Activated T-helper 17 cell treated with anti-CD3 and anti-CD28 coated beads, Interleukin-2, amount 50 U/mL, for 72 hours (primary cell): ENCODE results near the gene LPAR6. TPM values are rescaled to one million over a fixed set of nuclear protein-coding genes. Genes with fewer than 3 reads are reported as not detected.
A peak's percentile ranks its signal among the peaks of the same experiment; 100 is the strongest.
"Not testable (repeated sequence)": the region's sequence is repeated elsewhere in the genome, so short reads cannot be mapped to it uniquely, and the experiment has no call there.

ENCODE experiments used
- ATAC-seq: fragments of 150-1000 bp; cut with Tn5 transposase; replicated peaks from 2 replicates; pipeline ENCODE4 v1.10.0; 2021; ENCODE audit warnings: mild to moderate bottlenecking, moderate library complexity
- H3K27ac Mint-ChIP-seq: one replicate; pipeline ENCODE4 v1.8.0; 2022; ENCODE audit warnings: mixed read lengths
- H3K27me3 Mint-ChIP-seq: one replicate; pipeline ENCODE4 v1.8.0; 2022; ENCODE audit warnings: mixed read lengths
- H3K36me3 Mint-ChIP-seq: one replicate; pipeline ENCODE4 v1.8.0; 2022; ENCODE audit warnings: low read depth, mild to moderate bottlenecking, mixed read lengths
- H3K4me1 Mint-ChIP-seq: one replicate; pipeline ENCODE4 v1.8.0; 2022; ENCODE audit warnings: mixed read lengths
- H3K4me3 Mint-ChIP-seq: one replicate; pipeline ENCODE4 v1.8.0; 2022; ENCODE audit warnings: mild to moderate bottlenecking, mixed read lengths
- H3K9me3 Mint-ChIP-seq: one replicate; pipeline ENCODE4 v1.8.0; 2022; ENCODE audit warnings: mixed read lengths
- total RNA-seq, 2 donors: library from RNA; stranded (reverse); gene quantifications; one replicate each; pipeline ENCODE4 v1.2.3, GENCODE V29; 2022

Gene LPAR6
- total RNA-seq, 2 donors from 2014 or later, result 13.9 to 35.1 TPM

- peak; percentile 61 for ATAC-seq
- H3K27ac Mint-ChIP-seq, result peak overlapping the region; percentile 71
- peak overlapping the region; percentile 49 for H3K4me3 Mint-ChIP-seq
- no peaks in the 10 kb centered on the region for H3K27me3 Mint-ChIP-seq
- peaks cover 4% of the 10 kb centered on the region for H3K9me3 Mint-ChIP-seq
- peaks cover 33% of the 10 kb centered on the region for H3K4me1 Mint-ChIP-seq
- H3K36me3 Mint-ChIP-seq, result no peaks in the 10 kb centered on the region
These were observed 18.5 kb upstream of the LPAR6 start for GRCh38 chr13:48431431-48431830.

- Mint-ChIP-seq H3K9me3 (peaks cover 4% of the 10 kb centered on the region), H3K4me1 (peaks cover 26% of the 10 kb centered on the region), H3K36me3 (no peaks in the 10 kb centered on the region), H3K4me3 (no peak overlapping the region), H3K27me3 (no peaks in the 10 kb centered on the region), H3K27ac (no peak overlapping the region)
- no peak for ATAC-seq
These were observed 17.0 kb upstream of the LPAR6 start for GRCh38 chr13:48429886-48430285.

- ATAC-seq, result peak; percentile 42
- Mint-ChIP-seq H3K27me3 (no peaks in the 10 kb centered on the region), H3K9me3 (peaks cover 4% of the 10 kb centered on the region)
These were observed 16.1 kb upstream of the LPAR6 start for GRCh38 chr13:48429036-48429435.

GRCh38 chr13:48426755-48427298 lies 13.9 kb upstream of the LPAR6 start:
- peak; percentile 62 for ATAC-seq
- H3K36me3 Mint-ChIP-seq, H3K27me3 Mint-ChIP-seq, H3K9me3 Mint-ChIP-seq, H3K4me3 Mint-ChIP-seq: not testable (repeated sequence)
- Mint-ChIP-seq H3K4me1 (peaks cover 18% of the 10 kb centered on the region), H3K27ac (peak overlapping the region; percentile 75)

More at GRCh38 chr13:48429036-48429435, 16.1 kb upstream of the LPAR6 start:
- Mint-ChIP-seq H3K27ac (no peak overlapping the region), H3K36me3 (no peaks in the 10 kb centered on the region), H3K4me1 (peaks cover 24% of the 10 kb centered on the region), H3K4me3 (no peak overlapping the region)

GRCh38 chr13:48426052-48426451 lies 13.1 kb upstream of the LPAR6 start:
- no peaks in the 10 kb centered on the region for H3K36me3 Mint-ChIP-seq
- no peaks in the 10 kb centered on the region for H3K27me3 Mint-ChIP-seq
- H3K4me3 Mint-ChIP-seq, result no peak overlapping the region
- H3K27ac Mint-ChIP-seq, result no peak overlapping the region
- H3K4me1 Mint-ChIP-seq, result peaks cover 16% of the 10 kb centered on the region
- ATAC-seq, result no peak
- H3K9me3 Mint-ChIP-seq, result peaks cover 4% of the 10 kb centered on the region

GRCh38 chr13:48424212-48424611 lies 11.3 kb upstream of the LPAR6 start:
- Mint-ChIP-seq H3K27ac (no peak overlapping the region), H3K27me3 (no peaks in the 10 kb centered on the region), H3K4me3 (no peak overlapping the region), H3K4me1 (peaks cover 9% of the 10 kb centered on the region), H3K9me3 (peaks cover 9% of the 10 kb centered on the region), H3K36me3 (no peaks in the 10 kb centered on the region)
- ATAC-seq, result no peak

- ATAC-seq, H3K27me3 Mint-ChIP-seq, H3K4me1 Mint-ChIP-seq, H3K4me3 Mint-ChIP-seq, H3K36me3 Mint-ChIP-seq, H3K27ac Mint-ChIP-seq: not testable (repeated sequence)
- H3K9me3 Mint-ChIP-seq, result peaks cover 17% of the 10 kb centered on the region
These were observed 9.1 kb upstream of the LPAR6 start for GRCh38 chr13:48422003-48422402.

GRCh38 chr13:48415516-48415915 lies 2.6 kb upstream of the LPAR6 start:
- Mint-ChIP-seq H3K36me3 (peaks cover 20% of the 10 kb centered on the region), H3K27ac (no peak overlapping the region)
- ATAC-seq, result no peak

GRCh38 chr13:48414501-48414900 lies 1.6 kb upstream of the LPAR6 start:
- Mint-ChIP-seq H3K27ac (no peak overlapping the region), H3K27me3 (no peaks in the 10 kb centered on the region), H3K36me3 (peaks cover 30% of the 10 kb centered on the region), H3K4me3 (peak overlapping the region; percentile 12), H3K4me1 (peaks cover 13% of the 10 kb centered on the region), H3K9me3 (peaks cover 8% of the 10 kb centered on the region)
- no peak for ATAC-seq

More at GRCh38 chr13:48415516-48415915, 2.6 kb upstream of the LPAR6 start:
- Mint-ChIP-seq H3K27me3 (no peaks in the 10 kb centered on the region), H3K4me1 (peaks cover 7% of the 10 kb centered on the region), H3K9me3 (peaks cover 12% of the 10 kb centered on the region), H3K4me3 (no peak overlapping the region)

- peaks cover 44% of the 10 kb centered on the region for H3K36me3 Mint-ChIP-seq
- peak overlapping the region; percentile 100 for H3K4me3 Mint-ChIP-seq
- H3K27me3 Mint-ChIP-seq, result no peaks in the 10 kb centered on the region
- H3K9me3 Mint-ChIP-seq, result no peaks in the 10 kb centered on the region
- peak overlapping the region; percentile 97 for H3K27ac Mint-ChIP-seq
- ATAC-seq, result peak; percentile 71
- H3K4me1 Mint-ChIP-seq, result peaks cover 23% of the 10 kb centered on the region
These were observed 927 bp downstream of the LPAR6 start for GRCh38 chr13:48411841-48412531.

- no peaks in the 10 kb centered on the region for H3K9me3 Mint-ChIP-seq
- peak overlapping the region; percentile 100 for H3K4me3 Mint-ChIP-seq
- H3K4me1 Mint-ChIP-seq, result peaks cover 26% of the 10 kb centered on the region
- ATAC-seq, result no peak
- H3K27ac Mint-ChIP-seq, result peak overlapping the region; percentile 97
- H3K36me3 Mint-ChIP-seq, result peaks cover 44% of the 10 kb centered on the region
- H3K27me3 Mint-ChIP-seq, result no peaks in the 10 kb centered on the region
These were observed 1.6 kb downstream of the LPAR6 start for GRCh38 chr13:48411147-48411794.

- peaks cover 28% of the 10 kb centered on the region for H3K4me1 Mint-ChIP-seq
- H3K27ac Mint-ChIP-seq, result peak overlapping the region; percentile 80
- H3K4me3 Mint-ChIP-seq, result peak overlapping the region; percentile 100
- H3K36me3 Mint-ChIP-seq, result peaks cover 44% of the 10 kb centered on the region
- peak; percentile 54 for ATAC-seq
- no peaks in the 10 kb centered on the region for H3K9me3 Mint-ChIP-seq
- no peaks in the 10 kb centered on the region for H3K27me3 Mint-ChIP-seq
These were observed 2.7 kb downstream of the LPAR6 start for GRCh38 chr13:48410199-48410598.

GRCh38 chr13:48405875-48406274 lies 7.0 kb downstream of the LPAR6 start:
- Mint-ChIP-seq H3K27me3 (no peaks in the 10 kb centered on the region), H3K4me3 (peak overlapping the region; percentile 33)

GRCh38 chr13:48404952-48405351 lies 8.0 kb downstream of the LPAR6 start:
- Mint-ChIP-seq H3K27me3 (no peaks in the 10 kb centered on the region), H3K9me3 (no peaks in the 10 kb centered on the region), H3K4me1 (peaks cover 36% of the 10 kb centered on the region), H3K36me3 (peaks cover 25% of the 10 kb centered on the region), H3K4me3 (no peak overlapping the region), H3K27ac (no peak overlapping the region)
- ATAC-seq, result no peak

More at GRCh38 chr13:48405875-48406274, 7.0 kb downstream of the LPAR6 start:
- Mint-ChIP-seq H3K4me1 (peaks cover 34% of the 10 kb centered on the region), H3K9me3 (no peaks in the 10 kb centered on the region), H3K27ac (peak overlapping the region; percentile 44), H3K36me3 (peaks cover 32% of the 10 kb centered on the region)
- no peak for ATAC-seq

GRCh38 chr13:48403913-48404312 lies 9.0 kb downstream of the LPAR6 start:
- Mint-ChIP-seq H3K4me1 (peaks cover 36% of the 10 kb centered on the region), H3K9me3 (no peaks in the 10 kb centered on the region), H3K27me3 (no peaks in the 10 kb centered on the region), H3K4me3 (peak overlapping the region; percentile 32), H3K36me3 (peaks cover 18% of the 10 kb centered on the region), H3K27ac (peak overlapping the region; percentile 64)
- no peak for ATAC-seq
